ENCODE results near the gene NR3C2. TPM values are rescaled to one million over a fixed set of nuclear protein-coding genes. Genes with fewer than 3 reads are reported as not detected.

Gene NR3C2
- total RNA-seq, 2 experiments from 2014 or later: 2.0 to 5.2 TPM

DNA sequence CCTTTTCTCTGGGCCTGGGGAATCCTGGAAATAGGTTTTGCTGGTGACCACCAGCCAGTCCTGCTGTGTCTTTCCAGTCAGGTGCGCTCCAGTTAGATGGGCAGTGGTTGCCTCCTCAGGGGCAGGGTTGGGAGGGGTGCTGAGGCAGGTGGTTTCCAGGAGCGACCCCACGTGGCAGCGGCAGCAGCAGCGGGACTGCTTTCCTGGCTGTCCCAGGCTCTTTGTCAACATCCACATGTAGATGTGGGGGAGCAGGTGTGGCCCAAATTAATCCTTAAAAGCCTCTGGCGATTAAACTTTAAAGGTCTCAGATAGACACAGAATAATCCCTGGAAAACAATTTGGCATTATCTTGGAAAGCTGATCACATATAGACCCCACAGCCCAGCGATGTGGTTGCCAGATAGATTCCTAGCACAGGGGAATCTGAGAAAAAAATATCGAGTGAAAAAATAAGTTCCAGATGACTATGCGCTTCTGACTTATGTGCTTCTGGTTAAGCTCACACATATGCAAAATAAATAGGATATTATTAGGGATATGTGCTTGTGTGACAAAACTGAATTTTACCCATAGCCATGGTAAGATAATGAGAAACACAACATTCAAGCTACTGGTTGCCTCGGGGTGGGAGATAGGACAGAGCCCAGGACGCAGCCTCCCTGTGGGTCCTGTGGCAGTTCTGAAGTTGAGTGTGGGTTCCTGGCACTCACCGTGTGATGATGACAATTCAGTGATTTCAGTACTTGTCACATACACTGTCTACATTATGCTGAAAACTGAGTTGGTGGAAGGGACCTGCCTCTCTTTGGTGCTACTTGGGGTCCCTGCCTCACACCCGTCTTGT is 373.9 kb downstream of the NR3C2 start:
- H4K20me1 ChIP-seq (ENCODE audit: insufficient read depth, low read length): no peaks in the 10 kb centered on the region
- POLR2A ChIA-PET: no interaction called here
- no peak overlapping the region for H2AFZ ChIP-seq (ENCODE audit: low read length)
- TF ChIP-seq, protein P1, sequence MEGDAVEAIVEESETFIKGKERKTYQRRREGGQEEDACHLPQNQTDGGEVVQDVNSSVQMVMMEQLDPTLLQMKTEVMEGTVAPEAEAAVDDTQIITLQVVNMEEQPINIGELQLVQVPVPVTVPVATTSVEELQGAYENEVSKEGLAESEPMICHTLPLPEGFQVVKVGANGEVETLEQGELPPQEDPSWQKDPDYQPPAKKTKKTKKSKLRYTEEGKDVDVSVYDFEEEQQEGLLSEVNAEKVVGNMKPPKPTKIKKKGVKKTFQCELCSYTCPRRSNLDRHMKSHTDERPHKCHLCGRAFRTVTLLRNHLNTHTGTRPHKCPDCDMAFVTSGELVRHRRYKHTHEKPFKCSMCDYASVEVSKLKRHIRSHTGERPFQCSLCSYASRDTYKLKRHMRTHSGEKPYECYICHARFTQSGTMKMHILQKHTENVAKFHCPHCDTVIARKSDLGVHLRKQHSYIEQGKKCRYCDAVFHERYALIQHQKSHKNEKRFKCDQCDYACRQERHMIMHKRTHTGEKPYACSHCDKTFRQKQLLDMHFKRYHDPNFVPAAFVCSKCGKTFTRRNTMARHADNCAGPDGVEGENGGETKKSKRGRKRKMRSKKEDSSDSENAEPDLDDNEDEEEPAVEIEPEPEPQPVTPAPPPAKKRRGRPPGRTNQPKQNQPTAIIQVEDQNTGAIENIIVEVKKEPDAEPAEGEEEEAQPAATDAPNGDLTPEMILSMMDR (conservative IDR thresholded peaks at IDR 0.05; ENCODE audit: low read length): peak; percentile 29; the same call in 1 of the 2 replicates
- TF ChIP-seq EZH2phosphoT487 (IDR thresholded peaks at IDR 0.05; ENCODE audit: borderline replicate concordance, low read depth, low read length): no peak
- no peaks in the 10 kb centered on the region for H3K4me1 ChIP-seq (ENCODE audit: insufficient read depth, low read length, poor library complexity, severe bottlenecking)
- DNase-seq (ENCODE audit: low spot score): no peak
- no peaks in the 10 kb centered on the region for H3K9me3 ChIP-seq (ENCODE audit: low read length)
- no peaks in the 10 kb centered on the region for H3K36me3 ChIP-seq (ENCODE audit: insufficient read depth, low read length)
- no peaks in the 10 kb centered on the region for H3K9me2 ChIP-seq (ENCODE audit: insufficient read depth, low read length)
- H3K79me2 ChIP-seq (ENCODE audit: insufficient read depth, low read depth, low read length): no peaks in the 10 kb centered on the region
- no peak overlapping the region for H3K4me3 ChIP-seq (ENCODE audit: low read depth, low read length, poor library complexity, severe bottlenecking)
- CTCF ChIA-PET (ENCODE audit: unreplicated experiment): no interaction called here
- intact Hi-C loops (cut with micrococcal nuclease; ENCODE audit: unreplicated experiment): no loop called here
- BruUV-seq (replicated peaks): no TSS peak
- H3K27ac ChIP-seq (ENCODE audit: low read depth, low read length, poor library complexity, severe bottlenecking): no peak overlapping the region
- no peak overlapping the region for H3K4me2 ChIP-seq (ENCODE audit: low read length)

DNA sequence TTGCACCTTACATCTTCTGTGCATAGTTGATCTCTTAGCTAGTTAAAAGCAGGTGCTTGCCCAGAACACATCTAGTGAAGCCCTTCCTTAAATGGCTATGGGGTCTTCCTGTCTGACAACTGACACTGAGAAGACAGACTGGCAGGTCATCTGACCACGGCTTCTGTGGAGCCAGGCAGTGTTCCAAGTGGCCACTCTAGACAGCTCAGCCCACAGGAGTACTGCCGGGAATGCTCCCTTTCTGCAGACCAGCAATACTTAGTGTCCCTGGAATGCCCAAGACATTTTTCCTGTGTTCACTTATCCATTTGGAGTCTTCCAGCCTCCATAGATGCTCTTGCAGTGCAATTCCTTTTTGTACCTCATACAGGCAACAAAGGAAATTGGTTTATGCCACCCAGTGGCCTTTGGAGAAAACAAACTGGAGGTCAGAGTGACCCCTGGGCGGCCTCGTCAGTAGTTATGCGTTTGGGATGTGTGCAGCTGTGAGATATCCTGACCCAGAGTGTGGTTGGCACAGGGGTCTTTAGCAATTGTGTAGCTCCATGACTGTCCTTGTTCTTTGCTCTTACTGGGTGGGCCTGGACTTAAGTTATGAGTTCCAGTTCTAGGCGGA is 374.8 kb downstream of the NR3C2 start:
- CTCF ChIA-PET (ENCODE audit: unreplicated experiment): no interaction called here
- DNase-seq (ENCODE audit: low spot score): no peak
- Histone ChIP-seq H3K4me1 (ENCODE audit: insufficient read depth, low read length, poor library complexity, severe bottlenecking) (no peaks in the 10 kb centered on the region), H3K36me3 (ENCODE audit: insufficient read depth, low read length) (no peaks in the 10 kb centered on the region), H3K27ac (ENCODE audit: low read depth, low read length, poor library complexity, severe bottlenecking) (no peak overlapping the region), H4K20me1 (ENCODE audit: insufficient read depth, low read length) (no peaks in the 10 kb centered on the region), H3K9me2 (ENCODE audit: insufficient read depth, low read length) (no peaks in the 10 kb centered on the region), H3K4me2 (ENCODE audit: low read length) (no peak overlapping the region), H3K4me3 (ENCODE audit: low read depth, low read length, poor library complexity, severe bottlenecking) (no peak overlapping the region), H3K9me3 (ENCODE audit: low read length) (no peaks in the 10 kb centered on the region), H2AFZ (ENCODE audit: low read length) (no peak overlapping the region), H3K79me2 (ENCODE audit: insufficient read depth, low read depth, low read length) (no peaks in the 10 kb centered on the region)
- no TSS peak for BruUV-seq (replicated peaks)
- POLR2A ChIA-PET: interaction anchor here (0.9 kb wide), 1 partner anchor 27 kb away, joined by 3 read pairs; no protein-coding TSS in a partner anchor
- TF ChIP-seq, protein P1 (conservative IDR thresholded peaks at IDR 0.05; ENCODE audit: low read length): no peak
- TF ChIP-seq EZH2phosphoT487 (IDR thresholded peaks at IDR 0.05; ENCODE audit: borderline replicate concordance, low read depth, low read length): no peak
- intact Hi-C loops (cut with micrococcal nuclease; ENCODE audit: unreplicated experiment): no loop called here

DNA sequence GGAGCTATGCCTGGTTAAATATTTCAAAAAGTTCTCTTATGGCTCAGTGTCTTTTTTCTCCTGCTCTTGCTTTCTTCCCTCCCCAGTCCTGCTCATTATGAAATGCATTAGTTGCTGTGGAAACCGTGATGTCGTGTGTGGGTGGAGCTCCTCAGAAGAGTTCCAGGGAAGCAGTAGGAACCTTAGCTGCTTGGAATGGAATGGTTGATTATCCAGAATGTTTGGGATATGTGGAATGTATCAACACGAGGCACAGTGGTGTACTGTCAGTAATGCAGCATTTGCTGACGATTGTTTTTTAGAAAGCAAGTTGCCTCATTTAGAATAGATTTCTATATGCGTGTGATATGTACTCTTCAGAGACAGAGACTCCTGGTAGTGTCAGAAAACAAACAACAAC is 377.1 kb downstream of the NR3C2 start:
- no peak overlapping the region for H3K27ac ChIP-seq (ENCODE audit: low read depth, low read length, poor library complexity, severe bottlenecking)

More for the DNA sequence above, 377.1 kb downstream of the NR3C2 start:
- POLR2A ChIA-PET: no interaction called here
- no peak for DNase-seq (ENCODE audit: low spot score)
- Histone ChIP-seq H3K4me1 (ENCODE audit: insufficient read depth, low read length, poor library complexity, severe bottlenecking) (peaks cover 10% of the 10 kb centered on the region), H3K9me2 (ENCODE audit: insufficient read depth, low read length) (no peaks in the 10 kb centered on the region), H3K4me2 (ENCODE audit: low read length) (no peak overlapping the region), H3K36me3 (ENCODE audit: insufficient read depth, low read length) (no peaks in the 10 kb centered on the region), H2AFZ (ENCODE audit: low read length) (no peak overlapping the region), H3K9me3 (ENCODE audit: low read length) (no peaks in the 10 kb centered on the region), H3K4me3 (ENCODE audit: low read depth, low read length, poor library complexity, severe bottlenecking) (no peak overlapping the region), H4K20me1 (ENCODE audit: insufficient read depth, low read length) (no peaks in the 10 kb centered on the region), H3K79me2 (ENCODE audit: insufficient read depth, low read depth, low read length) (no peaks in the 10 kb centered on the region)
- BruUV-seq (replicated peaks): no TSS peak
- CTCF ChIA-PET (ENCODE audit: unreplicated experiment): no interaction called here
- intact Hi-C loops (cut with micrococcal nuclease; ENCODE audit: unreplicated experiment): no loop called here
- no peak for TF ChIP-seq EZH2phosphoT487 (IDR thresholded peaks at IDR 0.05; ENCODE audit: borderline replicate concordance, low read depth, low read length)
- TF ChIP-seq, protein P1 (conservative IDR thresholded peaks at IDR 0.05; ENCODE audit: low read length): no peak

Measured in OCI-LY7 (cell line).